Chondrocyte (in vitro differentiated cells): ENCODE data around the gene PLXNA4. TPM values are rescaled to one million over a fixed set of nuclear protein-coding genes. Genes with fewer than 3 reads are reported as not detected.
A peak's percentile ranks its signal among the peaks of the same experiment; 100 is the strongest.

Experiments used
- DNase-seq: peaks from one replicate; pipeline ENCODE4 v3.0.0; 2021; ENCODE audit warnings: mixed read lengths, low spot score
- H3K27ac Mint-ChIP-seq: one replicate; pipeline ENCODE4 v1.8.0; 2021; ENCODE audit warnings: mild to moderate bottlenecking, moderate library complexity, mixed read lengths; ENCODE audit not compliant: unreplicated experiment
- H3K27me3 Mint-ChIP-seq: 2 replicates; pipeline ENCODE4 v1.8.0; 2021; ENCODE audit warnings: low read depth, mixed read lengths
- H3K36me3 Mint-ChIP-seq: 2 replicates; pipeline ENCODE4 v1.8.0; 2021; ENCODE audit warnings: low read depth, mixed read lengths
- H3K4me1 Mint-ChIP-seq: 2 replicates; pipeline ENCODE4 v1.8.0; 2021; ENCODE audit warnings: low read depth, mild to moderate bottlenecking, mixed read lengths
- H3K4me3 Mint-ChIP-seq: one replicate; pipeline ENCODE4 v1.8.0; 2021; ENCODE audit warnings: mild to moderate bottlenecking, moderate library complexity, mixed read lengths; ENCODE audit not compliant: unreplicated experiment
- H3K9me3 Mint-ChIP-seq: 2 replicates; pipeline ENCODE4 v1.8.0; 2021; ENCODE audit warnings: low read depth, mixed read lengths
- CTCF ChIP-seq: fragments of 200-600 bp; sonication (generic); IDR thresholded peaks from 2 replicates; pipeline ENCODE4 v1.5.0; 2021; ENCODE audit warnings: antibody characterized with exemption, mild to moderate bottlenecking, moderate library complexity
- total RNA-seq: library from RNA; stranded (reverse); gene quantifications from 3 replicates; pipeline ENCODE4 v1.2.1, GENCODE V29; 2021

PLXNA4 gene
- total RNA-seq, 1 donor from 2014 or later: 11.3 TPM

DNA sequence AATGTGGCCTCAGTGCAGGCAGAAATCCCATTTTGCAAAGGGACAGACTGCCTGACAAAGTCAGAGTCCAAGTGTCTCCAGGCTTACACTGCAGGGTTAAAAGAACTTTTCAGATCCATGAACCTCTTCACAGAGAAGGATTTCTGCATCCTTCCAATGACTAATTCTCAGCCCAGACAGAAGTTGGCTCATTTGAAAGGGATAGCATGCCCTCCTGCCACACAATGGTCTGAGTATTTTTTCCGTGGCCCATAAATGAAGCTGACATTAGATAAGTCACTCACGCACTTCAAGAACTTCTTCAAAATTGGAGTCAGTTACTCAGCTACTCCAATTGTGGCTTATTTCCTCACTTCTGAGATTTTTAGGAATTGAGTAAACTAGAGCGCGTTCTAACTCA, 170.2 kb downstream of the PLXNA4 start:
- H3K36me3 Mint-ChIP-seq: no peaks in the 10 kb centered on the region
- H3K27ac Mint-ChIP-seq: peak overlapping the region; percentile 55
- DNase-seq: no peak
- H3K4me3 Mint-ChIP-seq: no peak overlapping the region
- peaks cover 76% of the 10 kb centered on the region for H3K4me1 Mint-ChIP-seq
- H3K9me3 Mint-ChIP-seq: peaks cover 7% of the 10 kb centered on the region
- H3K27me3 Mint-ChIP-seq: no peaks in the 10 kb centered on the region
- no peak for TF ChIP-seq CTCF

GRCh38 chr7:132404261-132404660, 172.0 kb downstream of the PLXNA4 start:
- TF ChIP-seq CTCF: no peak
- Mint-ChIP-seq H3K27me3 (no peaks in the 10 kb centered on the region), H3K27ac (no peak overlapping the region), H3K4me1 (peaks cover 73% of the 10 kb centered on the region), H3K9me3 (peaks cover 7% of the 10 kb centered on the region), H3K4me3 (no peak overlapping the region), H3K36me3 (no peaks in the 10 kb centered on the region)
- DNase-seq: no peak

GRCh38 chr7:132403465-132404110, 172.7 kb downstream of the PLXNA4 start:
- TF ChIP-seq CTCF: no peak
- no peak for DNase-seq
- H3K36me3 Mint-ChIP-seq: no peaks in the 10 kb centered on the region
- no peak overlapping the region for H3K27ac Mint-ChIP-seq
- H3K27me3 Mint-ChIP-seq: no peaks in the 10 kb centered on the region
- H3K9me3 Mint-ChIP-seq: peaks cover 7% of the 10 kb centered on the region
- peaks cover 69% of the 10 kb centered on the region for H3K4me1 Mint-ChIP-seq
- H3K4me3 Mint-ChIP-seq: no peak overlapping the region

DNA sequence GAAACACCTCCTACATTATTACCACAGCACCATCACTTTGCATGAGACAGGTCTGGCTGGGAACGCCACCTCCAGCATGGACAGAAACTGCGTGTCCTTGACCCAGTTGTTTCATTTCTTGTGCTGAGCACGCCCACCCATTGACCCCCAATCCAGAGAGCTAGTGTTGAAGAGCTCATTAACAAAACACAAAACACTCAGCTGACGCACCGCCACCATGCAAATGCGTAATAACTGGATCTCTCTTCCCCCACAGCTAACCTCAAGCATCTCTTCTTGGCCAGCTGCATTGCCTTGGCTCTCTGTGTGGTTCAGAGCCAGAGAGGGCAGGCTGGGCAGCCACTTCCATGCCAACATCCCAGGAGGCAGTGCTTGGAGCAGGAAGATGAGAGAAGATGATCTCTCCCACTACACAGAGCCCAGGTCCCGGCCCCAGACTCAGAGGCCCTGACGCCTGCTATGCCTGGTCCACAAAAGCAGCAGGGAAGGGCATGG, 173.5 kb downstream of the PLXNA4 start:
- no peak overlapping the region for H3K4me3 Mint-ChIP-seq
- peaks cover 64% of the 10 kb centered on the region for H3K4me1 Mint-ChIP-seq
- no peak for DNase-seq
- no peak for TF ChIP-seq CTCF
- no peaks in the 10 kb centered on the region for H3K27me3 Mint-ChIP-seq
- H3K9me3 Mint-ChIP-seq: peaks cover 7% of the 10 kb centered on the region
- H3K36me3 Mint-ChIP-seq: no peaks in the 10 kb centered on the region
- no peak overlapping the region for H3K27ac Mint-ChIP-seq

DNA sequence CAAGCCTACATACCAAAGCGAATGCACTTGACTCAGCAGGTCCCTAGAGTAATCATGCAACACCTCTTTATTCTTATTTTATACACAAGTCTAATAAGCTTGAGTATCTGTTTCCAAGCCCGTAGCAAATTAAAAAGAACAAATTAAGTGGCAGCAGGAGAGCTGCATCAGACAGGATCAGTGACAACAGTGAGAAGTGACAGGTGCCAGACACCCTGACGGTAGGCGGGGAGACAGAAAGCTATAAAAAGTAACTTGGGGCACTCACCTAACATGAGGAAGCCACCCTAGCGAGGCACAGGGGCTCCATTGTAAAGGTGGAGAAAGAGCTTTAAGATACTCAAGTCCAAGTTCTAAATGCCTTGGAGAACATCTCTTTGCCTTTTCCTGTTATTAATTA, 174.2 kb downstream of the PLXNA4 start:
- Mint-ChIP-seq H3K27ac (no peak overlapping the region), H3K9me3 (peaks cover 7% of the 10 kb centered on the region), H3K4me1 (peaks cover 57% of the 10 kb centered on the region), H3K36me3 (no peaks in the 10 kb centered on the region), H3K4me3 (no peak overlapping the region), H3K27me3 (no peaks in the 10 kb centered on the region)
- DNase-seq: no peak
- no peak for TF ChIP-seq CTCF
